NCI-H1417 treated with DMSO at 0.1 percent for 48 hours (cell line): ENCODE data around the gene ASPRV1.
A peak's percentile ranks its signal among the peaks of the same experiment; 100 is the strongest.

Experiments used
- DNase-seq: peaks from one replicate; lab custom pipeline; 2025; lab: John Stamatoyannopoulos, UW

Gene ASPRV1

GRCh38 chr2:69940691-69941090 is 20.7 kb downstream of the ASPRV1 start:
- DNase-seq: no peak

DNA sequence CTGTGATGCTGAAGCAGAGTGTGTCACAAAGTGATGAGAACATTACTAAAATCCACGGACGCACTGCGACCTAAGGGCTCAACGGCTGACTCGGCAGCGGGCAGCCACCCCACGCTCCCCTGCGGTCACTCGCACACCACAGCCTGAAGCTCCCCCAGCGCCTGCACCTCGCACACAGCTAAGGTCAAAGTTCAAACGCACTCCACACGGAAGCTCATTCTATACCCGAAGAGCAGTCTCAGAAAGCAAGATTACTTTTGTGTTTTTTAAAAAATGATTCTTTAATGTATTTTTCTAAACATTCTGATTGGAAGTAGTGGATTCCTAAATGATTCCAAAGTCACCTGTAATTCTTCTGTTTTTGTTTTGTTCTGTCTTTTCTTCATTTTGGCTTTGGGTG is 21.7 kb downstream of the ASPRV1 start:
- DNase-seq: no peak

DNA sequence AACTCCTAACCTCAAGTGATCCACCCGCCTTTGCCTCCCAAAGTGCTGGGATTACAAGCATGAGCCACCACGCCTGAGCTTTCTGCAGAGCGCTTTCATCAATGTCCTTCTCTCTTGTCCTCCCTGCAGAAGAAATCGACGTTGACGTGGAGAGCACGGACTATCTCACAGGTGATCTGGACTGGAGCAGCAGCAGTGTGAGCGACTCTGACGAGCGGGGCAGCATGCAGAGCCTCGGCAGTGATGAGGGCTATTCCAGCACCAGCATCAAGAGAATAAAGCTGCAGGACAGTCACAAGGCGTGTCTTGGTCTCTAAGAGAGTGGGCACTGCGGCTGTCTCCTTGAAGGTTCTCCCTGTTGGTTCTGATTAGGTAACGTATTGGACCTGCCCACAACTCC is 23.5 kb downstream of the ASPRV1 start:
- no peak for DNase-seq

- no peak for DNase-seq
Observed at GRCh38 chr2:69936906-69937305, 24.5 kb downstream of the ASPRV1 start.

GRCh38 chr2:69935011-69935410 is 26.4 kb downstream of the ASPRV1 start:
- DNase-seq: no peak

- no peak for DNase-seq
Observed at GRCh38 chr2:69934614-69934908, 26.9 kb downstream of the ASPRV1 start.

DNA sequence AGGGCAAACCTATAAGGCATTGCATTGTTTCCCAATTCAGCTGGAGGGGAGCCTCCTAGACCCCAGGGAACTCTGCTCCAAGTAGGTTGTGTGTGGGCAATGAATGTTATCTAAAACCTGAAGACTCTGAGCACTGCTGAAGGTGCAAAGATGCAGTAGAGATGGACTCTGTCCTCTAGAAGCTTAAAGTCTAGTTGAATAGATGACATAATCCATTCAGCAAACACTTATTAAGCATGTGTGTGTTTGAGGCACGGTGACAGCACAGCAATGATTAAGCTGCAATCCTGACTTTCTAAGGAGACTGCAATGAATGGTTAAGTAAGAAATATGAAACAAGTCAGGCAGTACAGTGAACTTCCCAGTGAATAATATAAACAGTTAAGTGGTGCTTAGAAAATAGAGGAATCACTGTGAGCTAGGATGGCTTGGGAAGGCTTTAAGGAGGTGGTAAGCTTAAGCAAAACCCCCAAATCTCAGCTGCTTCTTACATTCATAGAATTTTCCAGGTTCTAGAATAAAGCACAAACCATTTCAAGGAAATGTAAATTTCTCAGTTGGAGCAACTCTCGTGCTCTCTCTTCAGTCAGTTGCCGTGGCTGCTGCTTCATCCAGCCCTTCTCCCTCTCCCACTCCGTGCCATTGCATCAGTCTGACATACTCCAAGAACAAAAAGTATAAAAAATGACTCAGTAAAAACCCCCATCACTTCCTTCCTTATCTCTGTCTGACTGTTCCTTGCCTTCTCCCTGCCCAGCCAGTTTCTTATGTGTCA is 27.4 kb downstream of the ASPRV1 start:
- no peak for DNase-seq

GRCh38 chr2:69933254-69933828 is 28.1 kb downstream of the ASPRV1 start:
- no peak for DNase-seq

DNA sequence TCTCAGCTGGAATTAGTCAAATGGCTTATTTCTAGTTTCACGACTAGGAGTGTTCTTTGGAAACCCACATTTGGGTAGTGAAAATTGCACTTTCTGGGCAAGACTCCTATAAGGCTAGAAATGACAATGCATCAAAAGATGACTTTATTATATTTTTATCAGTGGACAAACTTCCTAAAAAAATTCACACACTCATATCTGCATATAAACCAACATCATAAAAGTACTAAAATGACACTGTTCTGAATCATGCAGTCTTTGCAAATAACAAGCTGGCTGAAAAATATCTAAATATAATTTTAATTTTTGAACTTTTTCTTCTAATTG is 28.9 kb downstream of the ASPRV1 start:
- no peak for DNase-seq

GRCh38 chr2:69931832-69932595 is 29.4 kb downstream of the ASPRV1 start:
- DNase-seq: no peak

DNA sequence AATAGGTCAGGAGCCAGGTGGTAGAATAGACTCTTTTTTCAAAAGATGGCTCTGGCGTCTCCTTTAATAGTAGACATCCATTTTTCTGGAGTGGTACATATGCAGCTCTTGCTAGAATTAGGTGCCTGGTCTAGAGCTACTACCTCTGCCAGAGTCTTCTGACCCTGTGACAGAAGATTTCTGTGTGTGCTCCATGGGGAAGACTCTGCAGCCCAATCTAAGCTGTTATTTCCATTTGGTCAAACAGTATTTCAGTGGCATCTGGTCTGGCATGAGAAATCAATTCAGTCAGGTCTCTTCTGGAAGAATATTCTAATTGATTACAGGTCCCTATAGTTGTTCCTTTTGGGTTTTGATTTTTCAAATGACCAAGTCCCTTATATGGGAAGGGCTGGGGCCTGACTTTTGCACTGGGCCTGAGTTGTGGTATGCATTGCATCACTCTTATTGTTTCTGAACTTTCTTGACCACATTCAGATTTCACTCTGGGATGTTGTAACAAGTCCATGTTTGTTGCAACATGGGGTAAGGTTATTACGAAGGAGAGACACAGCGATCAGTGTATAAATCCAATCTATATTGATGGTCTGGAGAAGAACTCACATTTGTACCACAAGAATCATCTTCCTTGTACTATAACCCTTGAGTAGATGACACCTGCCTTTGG is 34.4 kb downstream of the ASPRV1 start:
- no peak for DNase-seq

DNA sequence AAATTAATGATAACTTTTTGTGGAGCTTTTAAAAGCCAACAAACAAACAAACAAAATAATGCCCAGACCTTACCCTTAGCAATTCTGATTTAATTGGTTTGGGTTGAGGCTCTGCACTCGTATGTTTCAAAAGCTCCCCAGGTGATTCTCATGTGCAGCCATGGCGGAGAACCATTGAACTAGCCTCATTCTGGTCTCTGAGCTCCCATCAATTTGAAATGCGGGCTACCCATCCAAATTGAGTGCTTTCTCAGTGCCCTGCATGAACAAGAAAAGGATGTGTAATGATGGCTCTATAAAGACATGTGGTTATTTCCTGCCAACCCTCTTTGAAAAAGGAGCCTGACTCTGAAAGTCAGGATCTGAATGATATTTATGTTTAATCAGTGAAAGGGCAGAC is 38.3 kb downstream of the ASPRV1 start:
- DNase-seq: no peak

GRCh38 chr2:69918401-69918800 is 43.0 kb downstream of the ASPRV1 start:
- no peak for DNase-seq

DNA sequence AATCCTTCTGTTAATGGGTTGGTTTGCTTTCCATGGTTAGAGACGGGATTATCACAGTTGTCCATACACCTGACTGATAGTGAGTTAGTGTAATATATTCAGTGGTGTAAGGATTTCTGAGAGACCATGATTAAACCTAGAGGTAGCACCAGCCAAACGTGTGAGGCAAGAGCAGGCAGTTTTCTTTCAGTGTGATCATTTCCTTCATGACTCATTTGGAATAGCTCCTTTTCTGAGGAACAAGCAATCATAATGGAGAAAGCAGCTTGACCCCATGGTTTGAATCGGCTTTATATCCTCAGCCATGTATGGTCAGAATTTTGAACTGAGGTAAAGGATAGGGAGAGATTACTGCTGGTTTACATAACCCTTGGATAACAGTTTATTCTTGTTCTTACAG is 43.6 kb downstream of the ASPRV1 start:
- DNase-seq: no peak

GRCh38 chr2:69916106-69916505 is 45.3 kb downstream of the ASPRV1 start:
- no peak for DNase-seq

GRCh38 chr2:69914950-69915945 is 46.2 kb downstream of the ASPRV1 start, which contains the start of gene MXD1:
MXD1 (plus strand) TSS chr2:69915109; CDS start chr2:69915331, 222 bp downstream.
- DNase-seq: no peak

DNA sequence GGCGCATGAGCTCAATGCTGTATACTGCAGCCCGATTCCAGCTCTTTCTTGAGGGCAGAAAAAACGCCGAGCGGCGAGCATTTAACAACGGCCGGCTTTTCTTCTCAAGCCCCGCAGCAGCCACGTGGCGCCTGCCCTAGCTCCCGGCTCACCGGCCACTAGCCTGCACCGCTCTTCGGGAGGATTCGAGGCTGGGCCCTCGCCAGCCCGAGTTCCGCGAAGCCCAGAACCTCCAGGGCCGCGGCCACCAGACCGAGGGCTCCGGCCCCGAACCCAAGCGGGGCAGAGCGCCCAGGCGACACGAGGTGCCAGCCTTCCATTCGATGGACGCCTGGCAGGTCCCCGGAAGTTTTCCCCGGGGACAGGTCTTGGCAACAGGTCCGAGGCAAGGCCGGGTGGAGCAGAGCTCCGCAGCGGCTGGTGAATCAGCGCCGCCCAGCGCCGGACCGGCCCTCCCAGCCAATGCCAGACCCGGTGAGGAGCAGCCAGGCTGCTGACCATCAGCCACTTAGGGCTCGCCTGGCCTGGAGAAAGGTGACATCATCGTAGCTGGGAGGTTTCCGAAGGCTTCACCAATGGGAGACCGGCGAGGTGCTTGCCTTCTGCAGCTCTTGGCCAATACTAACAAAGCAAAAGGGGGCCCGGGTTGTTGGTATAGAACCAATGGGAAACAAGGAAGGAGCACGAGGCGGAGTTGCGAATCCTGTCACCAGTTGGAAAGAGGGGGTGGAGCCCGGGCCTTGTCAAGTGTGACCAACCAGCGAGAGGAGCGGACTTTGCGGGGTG is 47.1 kb downstream of the ASPRV1 start:
- peak; percentile 100 for DNase-seq

DNA sequence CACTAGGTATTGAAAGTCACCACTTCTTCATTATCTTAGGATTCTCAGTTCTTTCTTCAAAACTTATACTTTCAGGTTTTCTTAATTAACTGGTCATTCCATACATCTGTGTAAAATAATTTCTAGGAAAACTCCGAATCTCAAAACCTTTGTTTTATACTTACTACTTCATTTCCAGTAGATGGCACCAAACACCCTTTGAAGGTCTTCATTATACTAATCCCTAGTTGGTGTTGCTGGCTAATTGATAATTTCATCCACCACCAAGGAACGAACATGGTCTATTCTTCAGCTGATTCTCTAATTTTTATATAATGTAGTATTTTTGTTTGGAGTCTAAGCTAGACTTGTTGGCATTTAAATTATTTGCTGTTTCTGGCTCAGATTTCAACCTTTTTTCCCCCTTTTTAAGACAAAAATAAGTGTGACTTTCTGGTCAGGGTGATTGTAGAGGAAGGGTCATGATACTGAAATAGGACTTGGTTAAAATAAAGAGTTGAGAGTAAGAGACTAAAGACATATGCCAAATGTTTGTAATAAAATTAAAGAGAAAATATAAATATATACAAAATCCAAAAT is 49.4 kb downstream of the ASPRV1 start:
- DNase-seq: peak; percentile 60
